ENCODE results near the gene OLA1. TPM values are rescaled to one million over a fixed set of nuclear protein-coding genes. Genes with fewer than 3 reads are reported as not detected.

OLA1 gene
- total RNA-seq, 8 experiments from 2014 or later: 113 to 163 (median 130) TPM

DNA sequence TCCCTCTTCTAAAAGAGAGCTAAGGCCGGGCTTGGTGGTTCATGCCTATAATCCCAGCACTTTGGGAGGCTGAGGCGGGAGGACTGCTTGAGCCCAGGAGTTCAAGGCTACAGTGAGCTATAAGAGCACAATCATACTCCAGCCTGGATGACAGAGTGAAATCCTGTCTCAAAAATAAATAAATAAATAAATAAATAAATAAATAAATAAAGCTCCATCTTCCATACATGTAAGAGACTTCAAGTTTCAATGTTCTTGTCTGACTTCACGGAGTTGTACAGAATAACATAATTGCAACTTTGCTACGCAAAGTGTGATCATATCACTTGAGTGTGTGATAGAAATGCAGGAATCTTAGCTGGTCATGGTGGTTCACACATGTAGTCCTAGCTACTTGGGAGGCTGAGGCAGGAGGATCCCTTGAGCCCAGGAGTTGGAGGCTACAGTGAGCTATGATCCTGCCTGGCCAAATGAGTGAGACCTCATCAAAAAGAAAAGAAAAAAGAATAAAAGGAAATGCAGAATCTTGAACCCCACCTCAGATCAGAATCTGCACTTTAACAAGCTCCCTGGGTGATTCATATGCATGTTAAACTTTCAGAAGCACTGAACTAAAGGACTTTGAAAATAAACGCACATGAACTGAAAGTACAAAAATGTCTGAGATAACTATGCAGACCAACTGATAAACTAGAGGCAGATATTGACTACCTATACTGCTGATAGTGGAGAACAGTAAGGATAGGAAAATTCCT is 159.4 kb downstream of the OLA1 start:
- peaks cover 0 to 3% of the 10 kb centered on the region in 2 donors for H3K4me1 ChIP-seq (replicated peaks in 1 of 2)
- no peak overlapping the region for H3K27ac ChIP-seq
- H3K4me3 ChIP-seq: no peak overlapping the region
- WGBS, 10 experiments: 82 to 100% (median 91%) methylated on average over 1 to 5 of the region's 5 CpGs; no CpG with 5 or more reads in 1 of the 10 experiments
- in situ Hi-C loops (cut with MboI; ENCODE audit: low pct_unique_long_range_greater_than_20kb in 2 of 9, low sequenced_read_pairs in 9 of 9, unreplicated experiment in 9 of 9): no loop called here
- peak in 2 of 8 experiments; percentile 54 to 76 for ATAC-seq (replicated peaks in 6 of 8)

DNA sequence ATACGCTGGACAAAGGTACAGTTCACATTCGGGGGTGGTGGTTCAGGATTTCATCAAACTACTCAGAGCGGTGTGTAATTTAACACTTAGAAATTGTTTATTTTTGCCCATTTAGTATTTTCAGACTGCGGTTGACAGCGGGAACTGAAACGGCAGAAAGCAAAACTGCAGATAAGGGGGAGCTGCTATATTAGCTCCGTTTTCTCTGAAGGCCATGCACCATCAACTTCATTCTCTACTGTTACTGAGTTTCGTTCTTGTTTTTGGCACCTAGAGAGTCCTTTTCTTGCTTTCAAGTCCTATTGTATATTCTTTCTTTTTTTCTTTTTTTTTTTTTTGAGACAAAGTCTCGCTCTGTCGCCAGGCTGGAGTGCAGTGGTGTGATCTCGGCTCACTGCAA is 161.6 kb downstream of the OLA1 start:
- WGBS, 10 experiments: 87 to 100% (median 97%) methylated on average over 5 to 11 of the region's 11 CpGs
- Histone ChIP-seq H3K27ac (no peak overlapping the region), H3K4me1 (replicated peaks in 1 of 2) (peaks cover 1 to 12% of the 10 kb centered on the region in 2 donors), H3K4me3 (no peak overlapping the region)
- in situ Hi-C loops (cut with MboI; ENCODE audit: low pct_unique_long_range_greater_than_20kb in 2 of 9, low sequenced_read_pairs in 9 of 9, unreplicated experiment in 9 of 9): no loop called here
- ATAC-seq (replicated peaks in 6 of 8): no peak

DNA sequence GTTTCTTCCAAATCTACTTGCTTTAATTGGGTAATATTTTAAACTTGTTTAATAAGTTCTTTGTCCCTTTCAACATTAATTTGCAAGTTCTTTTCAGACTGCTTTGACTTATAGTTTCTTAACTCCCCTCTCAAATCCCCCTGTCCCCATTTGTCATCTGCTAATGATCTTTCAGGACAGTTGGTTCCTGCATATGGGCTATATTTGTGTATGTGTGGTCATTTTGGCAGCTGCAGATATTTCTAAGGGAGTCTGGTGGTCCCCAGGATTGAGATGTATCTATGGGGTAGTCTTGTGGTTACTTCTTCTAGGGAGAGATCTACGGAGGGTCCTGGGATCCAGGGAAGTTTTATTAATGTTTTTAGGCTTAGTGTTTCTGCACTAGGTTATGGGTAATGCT is 162.6 kb downstream of the OLA1 start:
- Histone ChIP-seq H3K4me1 (replicated peaks in 1 of 2) (peaks cover 7 to 18% of the 10 kb centered on the region in 2 donors), H3K4me3 (no peak overlapping the region), H3K27ac (no peak overlapping the region)
- in situ Hi-C loops (cut with MboI; ENCODE audit: low pct_unique_long_range_greater_than_20kb in 2 of 9, low sequenced_read_pairs in 9 of 9, unreplicated experiment in 9 of 9): no loop called here
- WGBS, 10 experiments: 100% methylated on average over 1 of the region's 1 CpG; no CpG with 5 or more reads in 7 of the 10 experiments
- no peak for ATAC-seq (replicated peaks in 6 of 8)

DNA sequence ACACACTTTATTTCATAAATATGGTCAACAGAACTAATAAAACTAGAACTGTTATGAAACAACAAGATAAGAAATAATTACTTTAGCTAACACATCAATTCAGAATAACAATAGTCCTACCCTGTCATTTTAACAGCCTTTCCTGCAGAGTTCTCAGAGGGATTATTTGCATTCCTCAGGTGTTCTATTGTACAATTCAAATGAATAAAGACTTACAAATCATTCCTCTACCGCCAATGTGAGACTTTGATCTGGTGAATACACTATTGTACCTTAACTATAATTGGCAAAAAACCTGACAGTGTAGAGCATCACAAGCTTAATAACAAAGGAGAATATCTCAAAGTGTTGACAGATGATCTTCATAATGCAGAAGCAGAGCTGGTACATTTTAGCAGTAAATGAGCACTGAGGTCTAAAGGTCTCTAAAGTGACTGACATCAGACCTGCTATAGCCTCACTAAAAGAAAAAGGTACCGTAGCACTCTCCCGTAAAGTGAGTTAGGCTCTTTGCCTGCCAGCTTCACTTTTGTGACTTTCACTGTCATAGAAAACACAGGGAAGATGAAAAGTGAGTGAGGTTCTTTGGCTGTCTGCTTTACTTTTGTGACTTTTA is 164.4 kb downstream of the OLA1 start:
- WGBS, 10 experiments: 17 to 100% (median 48%) methylated on average over 1 to 3 of the region's 3 CpGs
- in situ Hi-C loops (cut with MboI; ENCODE audit: low pct_unique_long_range_greater_than_20kb in 2 of 9, low sequenced_read_pairs in 9 of 9, unreplicated experiment in 9 of 9): no loop called here
- no peak for ATAC-seq (replicated peaks in 6 of 8)
- Histone ChIP-seq H3K4me1 (replicated peaks in 1 of 2) (peaks cover 10 to 36% of the 10 kb centered on the region in 2 donors), H3K27ac (no peak overlapping the region), H3K4me3 (no peak overlapping the region)

DNA sequence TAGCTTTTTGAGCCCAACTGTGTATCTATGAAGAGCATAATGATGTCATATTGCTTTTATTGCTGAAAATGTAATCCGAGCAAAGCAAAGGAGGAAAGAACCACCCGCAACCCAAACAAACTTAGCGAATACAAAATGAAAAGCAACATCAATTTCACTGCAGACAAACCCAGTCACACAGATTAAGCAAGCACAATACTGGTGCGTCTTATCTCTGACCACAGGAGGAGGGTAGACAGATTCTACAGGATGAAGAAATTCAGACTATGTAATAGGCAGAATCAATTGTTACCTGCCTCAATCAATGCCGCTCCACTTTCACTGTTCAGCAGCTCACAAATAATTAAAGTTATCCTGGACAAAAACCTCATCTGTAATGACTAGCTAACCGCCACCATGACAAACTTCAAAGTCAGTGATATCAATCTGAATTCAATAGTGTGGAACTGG is 167.6 kb downstream of the OLA1 start:
- Histone ChIP-seq H3K27ac (no peak overlapping the region), H3K4me1 (replicated peaks in 1 of 2) (peaks cover 19 to 61% of the 10 kb centered on the region in 2 donors), H3K4me3 (no peak overlapping the region)
- peak in 5 of 8 experiments; percentile 20 to 56 (median 33) for ATAC-seq (replicated peaks in 6 of 8)
- WGBS, 10 experiments: 62 to 100% (median 78%) methylated on average over 1 to 6 of the region's 6 CpGs
- in situ Hi-C loops (cut with MboI; ENCODE audit: low pct_unique_long_range_greater_than_20kb in 2 of 9, low sequenced_read_pairs in 9 of 9, unreplicated experiment in 9 of 9): no loop called here

DNA sequence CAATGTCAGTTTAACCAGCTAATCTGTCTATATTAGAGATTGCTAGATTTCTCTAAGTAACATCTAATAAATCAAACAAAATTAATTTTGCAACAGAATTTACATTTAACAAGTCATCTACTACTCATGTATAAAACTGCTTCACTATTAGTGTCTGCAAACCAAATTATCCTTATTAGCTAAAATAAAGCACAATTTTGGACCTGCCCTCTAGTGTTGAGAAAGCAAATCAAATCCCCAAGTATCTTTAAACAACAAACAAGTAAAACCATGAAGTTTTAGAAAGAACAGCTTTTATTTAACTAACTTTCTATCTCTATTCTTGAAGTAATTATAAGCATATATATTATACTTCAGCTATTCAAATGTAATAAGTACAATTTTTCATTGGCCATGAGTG is 170.1 kb downstream of the OLA1 start:
- Histone ChIP-seq H3K4me3 (no peak overlapping the region), H3K4me1 (replicated peaks in 1 of 2) (peaks cover 22 to 58% of the 10 kb centered on the region in 2 donors), H3K27ac (no peak overlapping the region)
- no peak for ATAC-seq (replicated peaks in 6 of 8)
- in situ Hi-C loops (cut with MboI; ENCODE audit: low pct_unique_long_range_greater_than_20kb in 2 of 9, low sequenced_read_pairs in 9 of 9, unreplicated experiment in 9 of 9): no loop called here

DNA sequence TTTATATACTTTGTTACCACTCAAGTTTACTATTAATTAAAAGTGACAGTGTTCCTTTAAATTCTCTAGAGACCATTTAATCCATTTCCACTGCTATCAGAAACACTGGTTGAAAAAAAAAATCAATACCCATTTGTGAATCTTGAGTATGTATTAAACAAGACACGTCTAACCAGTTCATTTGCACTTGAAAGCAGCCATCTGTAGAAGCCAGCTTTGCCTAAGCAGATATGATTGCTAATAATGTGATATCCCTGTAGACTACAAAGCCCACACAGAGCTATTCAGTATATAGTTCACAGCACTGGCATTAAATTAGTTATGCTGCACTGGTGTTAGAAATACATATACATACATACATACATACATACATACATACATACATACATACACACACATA is 171.4 kb downstream of the OLA1 start:
- 0 to 20% (median 8%) methylated on average over 1 of the region's 1 CpG; no CpG with 5 or more reads in 6 of the 10 experiments for WGBS, 10 experiments
- ATAC-seq (replicated peaks in 6 of 8): peak in 6 of 8 experiments; percentile 39 to 83 (median 66)
- Histone ChIP-seq H3K4me3 (no peak overlapping the region), H3K27ac (no peak overlapping the region), H3K4me1 (replicated peaks in 1 of 2) (peaks cover 22 to 62% of the 10 kb centered on the region in 2 donors)
- in situ Hi-C loops (cut with MboI; ENCODE audit: low pct_unique_long_range_greater_than_20kb in 2 of 9, low sequenced_read_pairs in 9 of 9, unreplicated experiment in 9 of 9): no loop called here

DNA sequence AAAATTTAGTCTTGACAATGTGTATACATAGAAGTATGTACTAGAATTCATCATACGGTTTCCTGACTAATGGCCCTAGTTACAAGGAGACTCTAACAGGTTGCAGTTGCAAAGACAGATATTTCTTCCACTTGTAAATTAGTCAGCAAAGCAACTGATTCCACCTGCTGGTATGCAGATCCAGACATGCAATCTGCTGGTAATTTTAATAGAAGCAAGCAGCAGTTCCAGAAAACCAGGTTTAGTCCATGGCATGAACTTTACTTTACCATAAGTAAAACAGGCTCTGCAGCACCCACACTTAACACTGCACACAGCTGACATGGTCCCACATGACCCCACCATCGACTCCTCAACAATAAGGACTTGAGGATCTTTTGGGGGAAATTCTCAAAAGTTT is 172.3 kb downstream of the OLA1 start:
- peak in 1 of 8 experiments; percentile 19 for ATAC-seq (replicated peaks in 6 of 8)
- 33 to 100% (median 67%) methylated on average over 1 to 2 of the region's 2 CpGs; no CpG with 5 or more reads in 1 of the 10 experiments for WGBS, 10 experiments
- peaks cover 18 to 59% of the 10 kb centered on the region in 2 donors for H3K4me1 ChIP-seq (replicated peaks in 1 of 2)
- H3K4me3 ChIP-seq: no peak overlapping the region
- H3K27ac ChIP-seq: no peak overlapping the region
- in situ Hi-C loops (cut with MboI; ENCODE audit: low pct_unique_long_range_greater_than_20kb in 2 of 9, low sequenced_read_pairs in 9 of 9, unreplicated experiment in 9 of 9): no loop called here

DNA sequence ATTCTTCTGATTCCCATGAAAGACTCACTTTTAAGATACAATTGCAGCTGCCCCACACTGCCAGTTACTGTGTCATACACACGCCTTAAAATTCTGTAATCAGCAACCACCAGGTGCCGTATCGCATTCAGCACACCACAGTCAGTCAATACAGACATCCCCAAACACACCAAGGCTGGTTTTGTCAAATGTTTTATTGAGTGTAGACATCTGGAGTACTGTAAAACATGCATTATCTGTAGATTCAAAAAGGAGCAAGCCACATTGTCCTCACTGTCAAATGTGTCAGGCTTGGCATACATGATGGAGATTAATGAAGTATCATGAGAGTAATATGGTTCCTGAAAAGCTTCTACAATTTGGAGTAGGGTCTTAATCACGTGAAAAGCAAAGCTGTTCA is 173.5 kb downstream of the OLA1 start:
- H3K4me1 ChIP-seq (replicated peaks in 1 of 2): peaks cover 13 to 46% of the 10 kb centered on the region in 2 donors

DNA sequence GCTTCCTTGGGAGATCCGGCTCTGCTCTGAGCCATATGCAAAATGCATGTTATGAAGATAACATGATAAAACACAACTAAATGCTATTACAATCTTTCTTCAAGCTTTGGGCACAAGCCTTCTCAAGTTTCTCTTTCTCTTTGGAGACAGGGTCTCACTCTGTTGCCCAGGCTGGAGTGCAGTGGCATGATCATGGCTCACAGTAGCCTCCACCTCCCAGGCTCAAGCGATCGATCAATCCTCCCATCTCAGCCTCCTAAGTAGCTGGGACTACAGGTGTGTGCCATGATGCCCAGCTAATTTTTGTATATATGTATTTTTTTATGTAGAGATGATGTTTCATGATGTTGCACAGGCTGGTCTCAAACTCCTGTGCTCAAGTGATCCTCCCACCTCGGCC is 175.5 kb downstream of the OLA1 start:
- Histone ChIP-seq H3K4me3 (no peak overlapping the region), H3K27ac (no peak overlapping the region), H3K4me1 (replicated peaks in 1 of 2) (peaks cover 10 to 30% of the 10 kb centered on the region in 2 donors)
- 80 to 100% (median 100%) methylated on average over 1 to 4 of the region's 4 CpGs; no CpG with 5 or more reads in 5 of the 10 experiments for WGBS, 10 experiments
- in situ Hi-C loops (cut with MboI; ENCODE audit: low pct_unique_long_range_greater_than_20kb in 2 of 9, low sequenced_read_pairs in 9 of 9, unreplicated experiment in 9 of 9): no loop called here
- ATAC-seq (replicated peaks in 6 of 8): no peak

More for the DNA sequence above, 173.5 kb downstream of the OLA1 start:
- 0 to 100% (median 70%) methylated on average over 1 to 4 of the region's 4 CpGs; no CpG with 5 or more reads in 5 of the 10 experiments for WGBS, 10 experiments
- Histone ChIP-seq H3K27ac (no peak overlapping the region), H3K4me3 (no peak overlapping the region)
- in situ Hi-C loops (cut with MboI; ENCODE audit: low pct_unique_long_range_greater_than_20kb in 2 of 9, low sequenced_read_pairs in 9 of 9, unreplicated experiment in 9 of 9): no loop called here
- ATAC-seq (replicated peaks in 6 of 8): no peak

DNA sequence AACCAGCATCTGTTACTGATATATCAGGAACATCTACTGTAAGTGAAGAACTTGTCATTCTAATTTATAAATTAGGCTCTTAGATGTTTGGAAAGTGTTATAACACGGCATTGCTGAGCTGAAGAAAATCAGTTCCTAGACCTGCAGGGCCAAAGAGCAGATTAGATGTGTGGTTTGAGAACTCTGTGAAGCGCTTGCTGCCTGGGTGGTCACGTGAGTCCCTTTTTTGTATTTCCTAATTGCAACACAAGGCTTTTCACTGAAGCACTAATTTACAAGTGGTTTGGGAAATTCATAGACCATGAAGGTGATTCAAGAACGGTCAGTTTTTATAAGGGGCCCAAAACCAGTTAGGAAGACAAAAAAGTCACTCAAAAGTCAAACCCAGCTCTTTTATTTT is 176.3 kb downstream of the OLA1 start:
- in situ Hi-C loops (cut with MboI; ENCODE audit: low pct_unique_long_range_greater_than_20kb in 2 of 9, low sequenced_read_pairs in 9 of 9, unreplicated experiment in 9 of 9): no loop called here
- 0 to 94% (median 54%) methylated on average over 1 to 4 of the region's 4 CpGs; no CpG with 5 or more reads in 1 of the 10 experiments for WGBS, 10 experiments

DNA sequence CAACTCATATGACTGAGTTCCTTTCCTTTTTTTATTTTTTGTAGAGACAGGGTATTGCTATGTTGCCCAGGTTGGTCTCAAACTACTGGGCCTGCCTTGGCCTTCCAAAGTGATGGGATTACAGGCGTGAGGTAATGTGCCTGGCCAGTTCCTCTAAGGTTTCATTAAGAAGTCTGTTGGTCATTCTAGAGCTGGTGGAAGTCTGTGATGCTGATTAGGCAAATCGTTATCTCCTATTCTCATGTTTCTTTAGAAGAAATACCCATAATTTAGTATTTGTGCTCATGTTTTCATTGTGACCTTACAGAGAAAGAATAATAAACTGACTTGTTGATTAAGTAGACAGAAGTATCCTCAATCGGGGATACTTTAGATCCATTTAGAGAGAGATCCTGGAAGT is 177.0 kb downstream of the OLA1 start:
- H3K4me3 ChIP-seq: no peak overlapping the region
- ATAC-seq (replicated peaks in 6 of 8): no peak
- H3K27ac ChIP-seq: no peak overlapping the region
- in situ Hi-C loops (cut with MboI; ENCODE audit: low pct_unique_long_range_greater_than_20kb in 2 of 9, low sequenced_read_pairs in 9 of 9, unreplicated experiment in 9 of 9): no loop called here
- 67 to 100% (median 92%) methylated on average over 1 to 3 of the region's 3 CpGs; no CpG with 5 or more reads in 1 of the 10 experiments for WGBS, 10 experiments
- H3K4me1 ChIP-seq (replicated peaks in 1 of 2): peaks cover 5 to 16% of the 10 kb centered on the region in 2 donors

More for the DNA sequence above, 176.3 kb downstream of the OLA1 start:
- peaks cover 6 to 24% of the 10 kb centered on the region in 2 donors for H3K4me1 ChIP-seq (replicated peaks in 1 of 2)
- no peak for ATAC-seq (replicated peaks in 6 of 8)
- H3K27ac ChIP-seq: no peak overlapping the region
- H3K4me3 ChIP-seq: no peak overlapping the region

DNA sequence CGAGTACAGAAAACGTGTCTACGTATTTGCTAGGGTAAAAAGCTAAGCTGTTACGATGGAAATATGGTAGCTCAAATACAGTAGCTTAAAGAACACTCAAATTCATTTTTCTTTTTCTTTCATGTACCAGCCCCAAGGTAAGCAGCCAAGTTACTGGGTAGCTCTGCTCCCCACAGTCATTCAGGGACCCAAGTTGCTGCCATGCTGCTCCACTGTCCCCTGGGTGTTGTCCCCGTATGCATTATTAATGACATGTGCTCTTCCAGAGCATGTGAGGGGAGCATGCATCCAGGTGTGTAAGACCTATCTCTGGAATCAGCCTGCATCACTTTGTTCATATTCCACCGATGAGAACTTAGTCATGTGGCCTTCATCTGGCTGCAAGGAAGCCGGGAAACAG is 178.1 kb downstream of the OLA1 start:
- 47 to 100% (median 84%) methylated on average over 1 to 7 of the region's 7 CpGs for WGBS, 10 experiments
- in situ Hi-C loops (cut with MboI; ENCODE audit: low pct_unique_long_range_greater_than_20kb in 2 of 9, low sequenced_read_pairs in 9 of 9, unreplicated experiment in 9 of 9): no loop called here
- Histone ChIP-seq H3K4me1 (replicated peaks in 1 of 2) (peaks cover 3 to 13% of the 10 kb centered on the region in 2 donors), H3K4me3 (no peak overlapping the region), H3K27ac (no peak overlapping the region)
- no peak for ATAC-seq (replicated peaks in 6 of 8)

Measured in motor neuron (in vitro differentiated cells).